Stimulated activated CD8-positive, alpha-beta memory T cell treated with anti-CD3 and anti-CD28 coated beads, Interleukin-7, amount 100 ng/mL, for 24 hours (primary cell): Measurements from ENCODE around the gene XCR1.
"Not testable (repeated sequence)": the region's sequence is repeated elsewhere in the genome, so short reads cannot be mapped to it uniquely, and the experiment has no call there.

ENCODE experiments used
- DNase-seq: peaks from one replicate; pipeline ENCODE4 v3.0.0-alpha.2; 2020; ENCODE audit warnings: low read depth

The XCR1 gene

DNA sequence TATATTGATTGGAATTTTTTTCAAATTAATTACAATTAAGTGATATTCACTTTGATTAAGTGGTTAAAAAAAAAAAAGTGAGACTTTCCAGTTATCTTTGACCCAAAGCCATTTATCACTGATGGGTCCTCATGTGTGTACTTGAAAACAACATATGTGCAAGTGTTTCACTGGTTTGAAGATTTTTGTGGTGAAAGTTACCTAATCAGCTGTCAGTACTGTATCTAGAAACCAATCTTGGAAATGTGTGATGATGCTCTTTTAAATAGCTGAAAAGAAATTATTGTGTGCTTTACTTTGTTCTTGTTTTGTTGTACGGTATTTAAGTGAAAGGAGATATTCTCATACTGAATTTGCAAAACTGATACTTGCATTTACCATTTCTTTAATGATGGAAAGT lies 11.6 kb upstream of the XCR1 start:
- DNase-seq, result no peak

DNA sequence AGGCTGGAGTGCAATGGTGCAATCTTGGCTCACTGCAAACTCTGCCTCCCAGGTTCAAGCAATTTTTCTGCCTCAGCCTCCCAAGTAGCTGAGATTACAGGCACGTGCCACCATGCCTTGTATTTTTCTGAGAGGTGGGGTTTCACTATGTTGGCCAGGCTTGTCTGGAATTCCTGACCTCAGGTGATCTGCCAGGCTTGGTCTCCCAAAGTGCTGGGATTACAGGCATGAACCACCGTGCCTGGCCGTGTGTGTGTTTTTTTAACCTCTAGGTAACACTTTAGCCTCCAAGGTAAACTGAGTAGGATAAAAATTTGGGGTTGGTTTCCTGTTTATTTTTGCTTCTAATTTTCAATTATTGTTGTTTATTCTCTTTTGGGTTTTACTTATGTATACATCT lies 10.8 kb upstream of the XCR1 start:
- DNase-seq, result not testable (repeated sequence)

DNA sequence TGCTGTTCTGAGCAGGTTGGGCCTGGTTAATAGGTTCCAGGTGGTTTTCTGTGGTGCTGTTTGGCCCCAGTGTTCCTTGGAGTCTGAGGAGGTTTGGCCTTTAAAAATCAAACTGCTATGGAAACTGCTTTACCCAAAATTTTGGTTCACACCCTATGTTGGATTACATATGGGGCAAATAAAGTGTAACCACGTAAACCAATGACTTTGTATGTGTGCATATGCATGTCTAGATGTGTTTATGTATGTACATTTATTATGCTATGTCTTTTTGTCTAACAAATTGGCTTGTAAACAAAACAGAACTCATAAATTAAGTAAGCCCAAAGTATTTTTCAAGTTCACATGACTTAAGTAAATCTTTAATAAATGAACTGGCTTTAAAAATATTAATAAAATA lies 8.9 kb upstream of the XCR1 start:
- no peak for DNase-seq

DNA sequence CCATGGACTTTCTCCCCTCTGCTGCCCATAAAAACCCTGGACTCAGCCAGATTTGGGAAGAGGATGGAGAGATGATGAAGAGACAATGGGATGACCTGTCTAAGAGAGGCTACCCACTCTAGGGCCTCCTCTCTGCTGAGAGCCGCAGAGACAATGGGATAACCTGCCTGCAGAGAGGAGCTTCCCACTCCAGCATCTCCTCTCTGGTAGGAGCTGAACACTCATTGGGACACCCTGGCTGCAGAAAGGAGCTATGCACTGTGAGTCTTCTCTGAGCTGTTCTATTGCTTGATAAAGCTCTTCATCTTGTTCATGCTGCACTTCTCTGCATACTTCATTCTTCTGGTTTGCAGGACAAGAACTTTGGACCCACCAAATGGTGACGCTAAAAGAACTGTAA lies 4.5 kb upstream of the XCR1 start:
- no peak for DNase-seq

DNA sequence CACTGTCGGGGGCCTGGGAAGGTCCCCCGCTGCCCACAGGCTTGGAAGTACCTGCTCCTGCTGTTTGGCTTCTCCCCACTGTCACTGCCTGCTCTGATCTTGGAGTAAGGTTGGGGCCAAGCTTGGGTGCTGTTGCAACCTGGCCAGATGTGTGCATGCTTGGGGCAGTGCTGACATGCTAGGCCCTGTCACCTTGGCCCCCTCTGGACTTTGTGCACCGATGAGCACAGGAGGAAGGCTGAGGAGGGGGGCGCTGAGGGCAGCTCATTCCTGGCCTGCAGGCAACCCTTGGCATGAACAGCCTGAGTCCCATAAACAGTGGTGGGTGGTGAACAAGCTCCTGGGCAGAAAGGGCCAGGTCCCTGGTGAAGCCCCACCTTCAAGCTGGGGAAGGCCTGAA lies 4.0 kb upstream of the XCR1 start:
- DNase-seq, result no peak

DNA sequence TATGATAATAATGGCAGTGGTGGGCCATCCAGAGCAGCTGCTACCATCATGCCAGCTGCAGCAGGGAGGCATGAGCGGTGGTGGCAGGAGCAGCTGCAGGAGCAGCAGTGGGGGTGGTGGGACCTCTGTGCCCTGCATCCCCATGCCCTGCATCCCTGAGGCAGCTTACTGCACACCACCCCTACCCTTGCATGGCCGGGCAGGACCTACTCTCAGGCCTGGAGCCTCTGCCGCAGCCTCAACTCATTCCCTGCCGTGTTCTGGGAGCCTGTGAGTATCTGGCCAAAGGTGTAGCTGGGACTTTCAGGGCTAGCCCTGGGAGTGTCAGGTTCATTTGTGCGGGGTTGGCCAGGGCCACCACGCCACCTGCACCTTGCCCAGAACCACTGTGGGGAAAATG lies 3.3 kb upstream of the XCR1 start:
- no peak for DNase-seq

DNA sequence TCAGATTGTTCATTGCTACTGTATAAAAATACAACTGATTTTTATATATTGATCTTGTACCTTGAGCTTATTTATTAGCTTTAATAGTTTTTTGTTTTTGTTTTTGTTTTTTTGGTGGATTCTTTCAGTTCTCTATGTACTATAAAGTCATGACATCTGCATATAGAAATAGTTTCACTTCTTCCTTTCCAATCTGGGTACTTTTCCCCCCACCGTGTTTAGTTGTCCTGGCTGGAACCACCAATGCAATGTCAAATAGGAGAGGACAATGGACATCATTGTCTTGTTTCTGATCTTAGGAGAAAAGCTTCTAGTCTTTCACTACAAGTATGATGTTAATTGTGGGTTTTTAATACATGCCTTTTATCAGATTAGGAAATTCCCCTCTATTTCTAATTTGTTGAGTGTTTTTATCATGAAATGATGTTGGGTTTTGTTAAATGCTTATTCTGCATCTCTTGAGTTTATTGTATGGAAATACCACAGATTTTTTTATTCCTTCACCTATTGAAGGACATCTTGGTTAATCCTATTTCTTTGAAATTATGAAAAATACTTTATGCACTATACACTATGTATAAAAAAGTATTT lies 2.8 kb upstream of the XCR1 start:
- DNase-seq, result no peak

DNA sequence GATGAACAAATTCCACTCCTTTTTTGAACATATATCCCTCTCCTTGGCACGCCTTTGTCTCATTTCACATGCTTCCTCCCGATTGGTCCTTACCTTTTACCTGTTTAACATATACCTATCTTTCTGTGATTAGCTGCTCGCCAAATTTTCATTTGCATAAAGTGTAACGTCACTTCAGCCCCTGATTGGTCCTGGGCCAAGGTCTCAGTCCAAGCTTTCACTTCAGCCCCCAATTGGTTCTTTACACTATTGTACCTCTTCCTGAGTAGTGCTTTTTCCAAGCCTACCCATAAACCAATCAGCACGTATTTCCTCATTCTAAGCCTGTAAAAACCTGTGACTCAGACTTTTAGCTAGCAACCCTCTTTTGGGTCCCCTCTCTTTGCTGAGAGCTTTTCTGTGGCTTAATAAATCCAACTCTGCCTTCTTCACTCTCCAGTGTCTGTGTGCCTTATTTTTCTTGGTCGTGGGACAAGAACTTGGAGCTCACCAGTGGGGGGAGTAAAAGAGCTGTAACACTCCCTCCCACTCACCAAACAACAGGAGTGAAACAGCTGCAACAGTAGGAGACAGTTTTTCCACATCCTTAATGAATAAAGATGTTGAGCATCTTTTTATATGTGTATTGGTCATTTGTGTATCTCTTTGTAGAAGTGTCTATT lies 584 bp upstream of the XCR1 start:
- no peak for DNase-seq

DNA sequence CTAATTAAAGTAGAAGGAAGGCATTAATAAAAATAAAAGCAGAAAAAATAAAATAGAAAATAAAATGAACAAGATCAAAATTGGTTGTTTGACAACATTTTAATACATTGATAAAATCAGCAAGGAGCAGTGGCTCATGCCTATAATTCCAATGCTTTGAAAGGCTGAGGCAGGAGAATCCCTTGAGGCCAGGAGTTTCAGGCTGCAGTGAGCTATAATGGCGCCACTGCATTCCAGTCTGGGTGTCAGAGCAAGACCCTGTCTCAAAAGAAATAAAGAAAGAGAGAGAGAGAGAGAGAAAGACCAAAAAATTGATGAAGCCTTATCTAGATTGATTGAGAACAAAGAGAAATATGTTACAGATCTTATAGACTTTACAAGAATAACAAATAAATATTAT lies 2.1 kb downstream of the XCR1 start:
- no peak for DNase-seq

DNA sequence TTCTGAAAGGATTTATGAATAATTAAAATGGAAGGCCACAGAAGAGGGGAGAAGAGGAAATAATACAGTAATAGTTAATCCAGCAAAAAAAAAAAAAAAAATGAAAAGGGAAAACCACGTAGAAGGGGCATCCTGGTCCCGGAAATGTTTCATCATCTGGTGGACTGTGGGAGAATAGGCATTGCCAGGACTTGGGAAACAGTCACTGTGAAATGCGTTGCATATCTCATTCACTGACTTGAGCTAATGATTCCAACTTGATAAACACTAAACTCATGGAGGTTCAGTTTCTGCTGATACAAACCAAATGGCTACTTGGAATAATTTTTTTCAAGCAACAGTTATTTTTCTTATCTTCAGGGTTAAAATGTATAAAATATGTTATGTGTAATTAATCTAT lies 3.2 kb downstream of the XCR1 start:
- no peak for DNase-seq

DNA sequence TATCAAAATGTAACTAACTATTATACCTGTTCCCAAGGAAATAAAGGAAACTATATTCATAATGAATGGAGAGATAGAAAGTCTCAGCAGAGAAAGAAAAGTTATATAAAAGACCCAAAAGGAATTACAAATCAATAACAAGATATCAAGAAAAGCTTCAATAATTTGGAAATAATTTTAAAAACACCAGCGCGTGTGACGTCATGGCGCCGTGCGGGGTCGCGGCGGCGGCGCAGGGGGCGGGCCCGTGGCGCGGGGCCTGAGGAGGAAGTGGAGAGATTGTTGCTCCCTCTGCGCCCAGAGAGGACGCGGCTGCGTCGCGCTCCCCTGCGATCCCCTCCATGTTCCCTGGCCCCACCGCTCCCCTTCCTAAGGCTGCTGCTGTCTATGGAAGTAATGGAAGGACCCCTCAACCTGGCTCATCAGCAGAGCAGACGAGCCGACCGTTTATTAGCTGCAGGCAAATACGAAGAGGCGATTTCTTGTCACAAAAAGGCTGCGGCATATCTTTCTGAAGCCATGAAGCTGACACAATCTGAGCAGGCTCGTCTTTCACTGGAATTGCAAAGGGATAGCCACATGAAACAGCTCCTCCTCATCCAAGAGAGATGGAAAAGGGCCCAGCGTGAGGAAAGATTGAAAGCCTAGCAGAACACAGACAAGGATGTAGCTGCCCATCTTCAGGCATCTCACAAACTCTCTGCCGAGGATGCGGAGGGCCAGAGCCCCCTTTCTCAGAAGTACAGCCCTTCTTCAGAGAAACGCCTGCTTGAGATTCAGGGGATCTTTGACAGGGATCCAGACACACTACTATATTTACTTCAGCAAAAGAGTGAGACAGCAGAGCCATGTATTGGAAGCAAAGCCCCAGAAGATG lies 4.1 kb downstream of the XCR1 start:
- DNase-seq, result no peak

DNA sequence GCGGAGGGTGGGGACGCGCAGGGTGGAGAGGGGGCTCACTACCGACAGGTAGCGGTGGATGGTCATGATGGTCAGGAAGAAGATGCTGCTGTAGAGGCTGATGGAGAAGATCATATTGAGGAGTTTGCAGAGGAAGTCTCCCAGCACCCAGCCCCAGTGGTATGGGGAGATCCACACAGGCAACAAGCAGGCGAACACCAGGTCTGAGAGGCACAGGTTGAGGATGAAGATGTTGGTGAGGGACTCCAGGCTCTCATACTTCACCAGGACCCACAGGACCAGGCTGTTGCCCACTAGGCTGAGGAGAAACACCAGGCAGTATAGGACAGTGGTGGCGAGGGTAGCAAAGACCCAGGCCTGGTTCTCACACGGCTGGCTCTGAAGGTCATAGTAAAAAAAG lies 5.8 kb downstream of the XCR1 start:
- no peak for DNase-seq

DNA sequence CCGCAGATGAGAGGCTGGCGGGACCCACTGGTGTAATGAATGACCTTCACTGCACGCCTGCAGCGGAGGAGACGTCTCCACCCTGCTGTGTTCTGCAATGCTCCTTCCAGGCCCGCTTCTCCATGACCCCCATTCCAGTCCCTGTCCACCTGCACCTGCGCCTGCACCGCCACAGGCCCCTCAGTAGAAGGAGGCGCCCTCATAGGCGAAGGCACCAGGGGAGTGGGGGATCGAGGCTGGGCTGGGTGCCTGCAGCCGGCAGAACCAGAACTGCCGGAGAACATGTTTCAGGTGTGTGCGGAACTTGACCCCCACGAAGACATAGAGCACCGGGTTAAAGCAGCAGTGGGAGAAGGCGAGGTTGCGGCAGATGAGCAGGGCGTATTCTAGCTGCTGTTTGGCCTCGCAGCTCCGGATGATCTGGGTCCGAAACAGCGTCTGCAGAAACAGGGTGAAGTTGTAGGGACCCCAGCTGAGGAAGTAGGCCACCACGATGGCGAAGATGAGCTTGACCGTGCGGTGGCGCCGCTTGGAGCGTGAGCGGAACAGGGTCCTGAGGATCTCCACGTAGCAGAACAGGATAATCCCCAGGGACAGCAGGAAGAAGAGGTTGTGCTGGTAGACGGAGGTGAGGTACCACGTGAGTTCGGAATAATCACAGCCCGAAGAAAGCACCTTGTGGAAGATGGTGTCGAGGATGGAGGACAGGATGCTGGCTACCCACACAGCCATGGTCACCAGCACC lies 6.3 kb downstream of the XCR1 start:
- DNase-seq, result no peak

DNA sequence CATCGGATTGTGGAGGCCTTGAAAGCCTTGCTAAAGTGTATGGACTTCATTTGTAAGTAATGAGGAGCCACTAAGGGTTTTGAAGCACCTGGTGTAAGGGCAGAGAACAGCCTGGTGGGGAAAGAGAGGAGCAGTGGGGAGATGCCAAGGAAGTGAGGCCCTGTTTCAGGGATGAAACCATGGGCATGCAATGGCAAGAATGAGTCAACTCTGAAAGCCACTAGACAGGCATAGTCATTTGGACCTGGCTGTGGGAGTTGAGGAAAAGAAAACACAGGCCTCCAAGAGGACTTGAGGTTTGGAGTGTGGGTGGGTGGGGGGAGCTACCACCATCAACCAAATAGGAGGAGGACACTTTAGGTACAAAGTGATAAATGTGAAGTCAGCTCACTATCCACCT lies 7.6 kb downstream of the XCR1 start:
- DNase-seq, result peak; percentile 3

DNA sequence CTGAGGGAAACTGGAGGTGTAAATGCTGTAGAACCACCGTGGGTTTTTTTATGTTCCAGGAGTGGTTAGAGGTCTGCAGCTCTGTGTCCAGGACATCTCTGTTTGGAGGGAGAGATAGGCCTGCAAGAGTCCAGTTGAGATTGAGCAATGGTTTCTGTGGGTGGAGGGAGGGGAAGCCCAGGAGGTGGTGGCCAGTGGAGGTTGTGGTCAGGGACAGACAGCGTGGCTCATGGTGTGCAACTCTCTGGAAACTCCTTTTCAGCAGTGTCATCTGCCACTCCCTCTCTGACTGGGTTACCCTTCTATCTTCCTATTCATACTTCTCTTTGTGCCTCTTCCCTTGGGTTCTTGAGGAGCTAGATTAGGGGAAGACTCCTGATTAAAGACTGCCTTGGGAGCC lies 9.6 kb downstream of the XCR1 start:
- DNase-seq, result no peak

DNA sequence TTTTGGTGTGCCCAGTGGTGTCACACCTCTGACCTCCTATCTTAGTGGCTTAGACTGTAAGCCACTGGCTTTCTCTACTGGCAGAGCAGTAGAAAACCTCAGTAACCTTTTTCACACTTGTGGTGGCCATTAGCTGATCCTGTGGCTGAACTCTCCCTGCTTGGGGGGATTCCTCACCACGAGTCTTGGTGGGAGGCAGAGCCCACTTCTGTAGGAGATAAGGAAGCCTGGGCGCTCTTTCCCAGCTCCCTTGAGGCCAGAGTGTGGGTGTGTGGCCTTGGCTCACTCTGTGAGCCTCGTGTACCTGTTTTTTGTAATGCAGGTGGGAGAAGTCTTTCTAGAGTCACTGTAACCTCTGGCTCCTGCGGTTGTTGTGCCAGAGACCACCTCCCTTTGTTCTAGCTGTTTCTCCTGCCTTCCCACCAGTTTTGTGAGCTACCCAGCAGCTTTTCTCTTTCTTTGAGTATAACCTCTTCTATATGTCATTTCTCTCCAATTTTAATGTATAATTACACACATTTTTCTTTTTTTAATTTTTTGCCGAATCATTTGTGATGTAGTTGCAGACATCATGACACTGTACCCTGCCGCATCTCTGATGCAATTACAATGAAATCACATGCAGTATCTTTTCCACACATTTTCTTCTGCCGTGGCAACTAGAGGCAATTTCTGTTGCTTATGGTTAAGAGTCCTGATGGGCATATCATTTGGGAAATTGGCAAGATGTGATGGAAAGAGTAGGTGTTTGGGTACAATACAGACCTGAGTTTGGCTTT lies 13.8 kb downstream of the XCR1 start:
- no peak for DNase-seq

DNA sequence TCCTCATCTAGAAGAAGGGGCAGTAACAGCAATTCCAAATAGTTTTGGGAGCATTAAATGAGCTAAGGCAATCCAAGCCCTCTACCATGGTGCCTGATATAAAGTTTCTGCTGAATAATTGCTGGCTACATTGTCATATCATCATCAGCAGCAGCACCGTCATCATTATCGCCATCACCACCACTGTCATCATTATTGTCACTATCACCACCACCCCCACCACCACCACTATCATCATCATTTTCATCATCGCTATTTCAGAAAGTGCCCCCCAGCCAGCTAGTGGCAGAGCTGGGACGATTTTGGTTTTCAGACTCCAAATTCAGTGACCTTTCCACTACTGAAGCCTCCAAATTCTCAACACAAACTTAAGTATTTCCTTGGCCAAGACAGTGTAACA lies 15.0 kb downstream of the XCR1 start:
- DNase-seq, result no peak

DNA sequence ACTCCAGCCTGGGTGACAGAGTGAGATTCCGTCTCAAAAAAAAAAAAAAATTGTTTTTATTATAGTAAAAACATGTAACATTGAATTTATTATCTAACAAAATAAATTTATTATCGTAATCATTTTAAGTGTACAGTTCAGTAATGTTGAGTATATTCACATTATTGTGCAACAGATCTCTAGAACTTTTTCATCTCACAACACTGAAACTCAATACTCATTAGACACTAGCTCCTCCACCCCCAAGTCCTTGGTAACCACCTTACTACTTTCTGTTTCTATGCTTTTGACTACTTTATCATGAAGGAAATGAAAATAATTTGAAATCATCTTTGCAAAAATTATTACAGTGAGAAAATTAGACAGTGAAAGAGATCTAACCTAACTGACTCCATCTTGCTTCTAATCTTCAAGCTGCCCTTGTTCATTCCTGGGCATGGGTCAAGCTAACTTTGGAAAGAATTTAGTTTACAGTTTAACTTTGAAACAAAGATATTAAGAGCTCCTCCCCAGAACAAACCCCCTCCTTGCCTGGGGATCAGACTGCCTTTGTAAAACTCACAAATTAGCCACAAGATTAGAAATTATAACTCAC lies 16.7 kb downstream of the XCR1 start:
- DNase-seq, result no peak

DNA sequence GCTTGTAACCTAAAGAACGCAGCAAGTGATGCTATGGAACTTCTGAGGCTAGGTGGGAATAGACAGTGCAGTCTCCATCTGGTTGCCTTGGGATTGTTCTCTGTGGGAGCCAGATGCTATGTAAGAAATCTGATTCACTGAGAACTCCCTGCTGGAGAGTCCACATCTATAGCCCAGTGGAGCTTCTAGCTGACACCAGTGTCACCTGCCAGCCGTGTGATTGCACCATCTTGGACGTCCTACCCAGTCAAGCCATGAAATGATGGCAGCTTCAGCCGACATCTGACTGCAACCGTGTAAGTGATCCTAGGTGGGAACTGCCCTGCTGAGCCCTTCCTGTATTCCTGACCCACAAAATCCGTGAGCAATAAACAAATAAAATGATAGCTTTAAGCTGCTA lies 19.2 kb downstream of the XCR1 start:
- no peak for DNase-seq

DNA sequence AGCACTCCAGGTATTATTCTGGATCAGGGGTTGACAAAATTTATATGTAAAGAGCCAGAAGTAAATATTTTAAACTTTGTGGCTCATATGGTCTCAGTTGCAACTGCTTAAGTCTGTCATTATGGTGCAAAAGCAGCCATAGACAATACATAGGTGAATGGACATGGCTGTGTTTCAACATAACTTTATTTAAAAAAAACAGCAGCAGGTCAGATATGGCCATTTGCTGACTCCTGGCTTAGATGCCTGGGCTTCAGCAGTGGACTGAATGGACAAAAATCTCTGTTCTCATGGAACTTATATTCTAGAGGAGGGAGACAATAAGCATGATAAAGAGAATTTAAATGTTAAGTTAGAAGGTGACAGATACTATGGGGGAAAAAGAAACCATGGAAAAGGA lies 20.0 kb downstream of the XCR1 start:
- DNase-seq, result no peak

DNA sequence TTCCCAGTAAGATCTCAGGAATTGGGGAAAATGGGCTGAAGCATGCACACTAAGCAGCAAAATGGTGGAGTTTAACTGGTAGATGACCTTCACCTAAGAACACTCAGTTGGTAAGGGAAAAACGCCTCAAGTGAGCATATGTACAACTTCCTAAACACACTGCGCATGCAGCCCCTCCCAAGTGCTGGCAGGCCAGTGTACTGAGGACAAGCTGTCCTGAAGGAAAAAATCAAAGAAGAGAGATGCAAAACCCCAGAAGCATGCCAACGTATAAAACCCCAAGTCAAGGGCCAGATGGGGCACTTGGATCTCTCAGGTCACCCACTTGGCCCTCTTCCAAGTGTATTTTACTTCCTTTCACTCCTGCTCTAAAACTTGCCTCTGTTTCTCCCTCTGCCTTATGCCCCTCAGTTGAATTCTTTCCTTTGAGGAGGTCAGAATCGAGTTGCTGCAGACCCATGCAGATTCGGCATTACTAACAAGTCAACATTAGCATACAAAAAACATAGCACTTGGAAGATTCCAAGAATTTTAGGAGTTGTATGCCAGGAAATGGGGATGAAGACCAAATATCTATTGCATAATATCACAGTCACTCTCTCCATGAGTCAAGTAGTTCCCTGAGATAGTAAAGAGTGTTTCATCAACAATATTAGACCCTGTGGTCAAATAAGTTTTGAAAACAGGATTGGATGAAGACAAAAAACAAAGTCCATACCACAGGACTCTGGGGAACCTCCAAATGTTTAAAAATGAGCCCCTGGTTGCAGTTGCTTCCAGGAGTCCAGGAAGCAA lies 20.8 kb downstream of the XCR1 start:
- no peak for DNase-seq
